OCI-LY1 (cell line): Measurements from ENCODE around the gene NLK.

Experiments used
- H2AFZ ChIP-seq: fragments of 200-600 bp; sonication (generic), shearing (Covaris generic); 2 replicates; pipeline ENCODE4 v1.6.0; 2014; ENCODE audit warnings: antibody characterized with exemption, mild to moderate bottlenecking, low read length
- H3F3A ChIP-seq: fragments of 200-600 bp; sonication (generic), shearing (Covaris generic); 2 replicates; pipeline ENCODE4 v1.6.0; 2014; ENCODE audit warnings: mild to moderate bottlenecking, antibody characterized with exemption, low read length, moderate library complexity; ENCODE audit not compliant: insufficient read depth
- H3K27ac ChIP-seq: fragments of 200-600 bp; sonication (generic); 2 replicates; pipeline ENCODE4 v1.5.1; 2014; ENCODE audit warnings: low read length, mixed run types, mild to moderate bottlenecking, low read depth; ENCODE audit not compliant: poor library complexity, severe bottlenecking
- H3K27me3 ChIP-seq: fragments of 200-600 bp; sonication (generic); 2 replicates; pipeline ENCODE4 v1.6.0; 2014; ENCODE audit warnings: antibody characterized with exemption, mild to moderate bottlenecking, low read length, moderate library complexity; ENCODE audit not compliant: insufficient read depth
- H3K36me3 ChIP-seq: fragments of 200-600 bp; sonication (generic); 2 replicates; pipeline ENCODE4 v1.6.1; 2014; ENCODE audit warnings: mild to moderate bottlenecking, antibody characterized with exemption, low read length, moderate library complexity, mixed read lengths; ENCODE audit not compliant: insufficient read depth
- H3K4me1 ChIP-seq: fragments of 200-600 bp; sonication (generic); 2 replicates; pipeline ENCODE4 v1.5.1; 2014; ENCODE audit warnings: mild to moderate bottlenecking, low read length, moderate library complexity; ENCODE audit not compliant: insufficient read depth, severe bottlenecking
- H3K4me2 ChIP-seq: fragments of 200-600 bp; sonication (generic), shearing (Covaris generic); 2 replicates; pipeline ENCODE4 v1.6.1; 2014; ENCODE audit warnings: low read length
- H3K4me3 ChIP-seq: fragments of 200-600 bp; sonication (generic); 2 replicates; pipeline ENCODE4 v1.5.1; 2014; ENCODE audit warnings: low read length, low read depth, mild to moderate bottlenecking, mixed read lengths; ENCODE audit not compliant: poor library complexity, severe bottlenecking
- H3K79me2 ChIP-seq: fragments of 200-600 bp; shearing (Covaris generic); 2 replicates; pipeline ENCODE4 v1.6.1; 2016; ENCODE audit warnings: mixed run types, low read length, mixed read lengths; ENCODE audit not compliant: insufficient read depth
- H3K9ac ChIP-seq: fragments of 200-600 bp; sonication (generic), shearing (Covaris generic); 2 replicates; pipeline ENCODE4 v1.6.1; 2014; ENCODE audit warnings: mild to moderate bottlenecking, low read length, mixed read lengths
- H3K9me2 ChIP-seq: fragments of 200-600 bp; sonication (generic), shearing (Covaris generic); 2 replicates; pipeline ENCODE4 v1.6.1; 2014; ENCODE audit warnings: low read depth, mild to moderate bottlenecking, low read length, mixed read lengths
- H3K9me3 ChIP-seq: fragments of 200-600 bp; shearing (Covaris generic); 2 replicates; pipeline ENCODE4 v1.6.1; 2014; ENCODE audit warnings: low read length, mixed read lengths
- H4K20me1 ChIP-seq: fragments of 200-600 bp; sonication (generic), shearing (Covaris generic); 2 replicates; pipeline ENCODE4 v1.6.0; 2016; ENCODE audit warnings: mild to moderate bottlenecking, low read length; ENCODE audit not compliant: insufficient read depth
- EZH2 ChIP-seq: fragments of 200-600 bp; sonication (generic), shearing (Covaris generic); IDR thresholded peaks from 2 replicates; pipeline ENCODE4 v1.8.0; 2017; ENCODE audit warnings: borderline replicate concordance, mixed run types, mild to moderate bottlenecking, antibody characterized with exemption, low read length, moderate library complexity, mixed read lengths
- TF ChIP-seq, protein P1 (sequence below): fragments of 200-600 bp; sonication (generic), shearing (Covaris generic); IDR thresholded peaks from 2 replicates; pipeline ENCODE4 v1.5.1; 2017; ENCODE audit warnings: mild to moderate bottlenecking, antibody characterized with exemption, low read length, moderate library complexity, mixed read lengths

Gene NLK

DNA sequence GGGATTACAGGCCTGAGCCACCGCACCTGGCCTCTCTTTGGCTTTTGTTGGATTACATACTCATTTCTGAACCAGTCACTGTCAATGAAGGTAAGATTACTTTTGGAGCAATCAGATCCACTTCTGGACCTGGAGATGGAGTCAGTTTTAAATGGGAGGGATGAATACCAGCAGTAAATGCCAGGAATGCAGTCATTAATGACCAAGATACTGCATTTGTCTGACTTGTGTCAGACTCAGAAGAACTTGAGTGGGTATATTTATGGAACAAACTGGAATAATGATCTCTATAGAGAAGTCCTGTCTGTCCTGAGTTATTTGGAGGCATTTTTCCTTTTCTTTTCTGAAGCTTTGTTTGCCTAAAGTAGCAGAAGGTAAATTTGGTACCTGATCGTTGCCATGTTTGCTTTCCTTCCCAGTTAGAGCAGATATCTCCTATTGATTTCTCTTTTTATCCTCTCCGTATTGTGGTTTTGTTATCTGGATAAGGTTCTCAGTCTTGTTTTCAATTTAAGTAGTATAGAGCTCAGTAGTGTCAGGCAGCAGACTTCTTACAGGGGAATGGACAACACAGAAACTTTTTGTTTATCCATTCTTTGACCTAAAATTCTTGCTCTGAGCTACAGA, 10.7 kb downstream of the NLK start:
- no peaks in the 10 kb centered on the region for H3K9me2 ChIP-seq
- no peaks in the 10 kb centered on the region for H3F3A ChIP-seq
- no peak overlapping the region for H2AFZ ChIP-seq
- no peaks in the 10 kb centered on the region for H3K27me3 ChIP-seq
- H3K4me1 ChIP-seq = peaks cover 63% of the 10 kb centered on the region
- no peak for TF ChIP-seq EZH2
- TF ChIP-seq, protein P1, sequence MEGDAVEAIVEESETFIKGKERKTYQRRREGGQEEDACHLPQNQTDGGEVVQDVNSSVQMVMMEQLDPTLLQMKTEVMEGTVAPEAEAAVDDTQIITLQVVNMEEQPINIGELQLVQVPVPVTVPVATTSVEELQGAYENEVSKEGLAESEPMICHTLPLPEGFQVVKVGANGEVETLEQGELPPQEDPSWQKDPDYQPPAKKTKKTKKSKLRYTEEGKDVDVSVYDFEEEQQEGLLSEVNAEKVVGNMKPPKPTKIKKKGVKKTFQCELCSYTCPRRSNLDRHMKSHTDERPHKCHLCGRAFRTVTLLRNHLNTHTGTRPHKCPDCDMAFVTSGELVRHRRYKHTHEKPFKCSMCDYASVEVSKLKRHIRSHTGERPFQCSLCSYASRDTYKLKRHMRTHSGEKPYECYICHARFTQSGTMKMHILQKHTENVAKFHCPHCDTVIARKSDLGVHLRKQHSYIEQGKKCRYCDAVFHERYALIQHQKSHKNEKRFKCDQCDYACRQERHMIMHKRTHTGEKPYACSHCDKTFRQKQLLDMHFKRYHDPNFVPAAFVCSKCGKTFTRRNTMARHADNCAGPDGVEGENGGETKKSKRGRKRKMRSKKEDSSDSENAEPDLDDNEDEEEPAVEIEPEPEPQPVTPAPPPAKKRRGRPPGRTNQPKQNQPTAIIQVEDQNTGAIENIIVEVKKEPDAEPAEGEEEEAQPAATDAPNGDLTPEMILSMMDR = no peak
- H3K4me3 ChIP-seq = no peak overlapping the region
- peaks cover 6% of the 10 kb centered on the region; the same call in 1 of the 2 replicates for H3K36me3 ChIP-seq
- H3K9ac ChIP-seq = no peak overlapping the region
- H4K20me1 ChIP-seq = no peaks in the 10 kb centered on the region
- H3K79me2 ChIP-seq = peaks cover 96% of the 10 kb centered on the region
- H3K9me3 ChIP-seq = no peaks in the 10 kb centered on the region
- H3K4me2 ChIP-seq = peak overlapping the region; percentile 11; the same call in 1 of the 2 replicates
- H3K27ac ChIP-seq = peak overlapping the region; percentile 22

DNA sequence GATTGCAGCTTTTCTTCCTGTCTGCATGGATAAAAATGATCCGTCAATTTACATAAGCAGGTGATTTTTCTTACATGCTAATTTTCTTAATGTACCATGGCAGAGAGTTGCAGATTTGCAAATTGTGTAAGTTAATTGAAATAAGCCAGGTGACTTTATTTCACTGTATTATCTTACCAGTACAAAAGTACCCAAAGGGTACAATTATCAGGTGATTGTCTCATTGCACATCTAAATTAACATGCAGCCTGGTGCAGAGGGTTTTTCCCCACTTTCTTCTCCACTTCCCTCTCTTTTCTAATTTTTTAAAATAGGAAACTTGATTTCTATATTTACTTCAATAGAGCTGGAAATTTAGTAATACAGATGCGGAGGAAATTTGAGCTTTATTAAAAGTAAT, 11.2 kb downstream of the NLK start:
- Histone ChIP-seq H3K4me1 (peaks cover 62% of the 10 kb centered on the region), H3K36me3 (peaks cover 3% of the 10 kb centered on the region; the same call in 1 of the 2 replicates), H2AFZ (no peak overlapping the region), H3K27ac (peak overlapping the region; percentile 22), H3K4me2 (peak overlapping the region; percentile 11; the same call in 1 of the 2 replicates), H3K9me2 (no peaks in the 10 kb centered on the region), H3F3A (no peaks in the 10 kb centered on the region), H3K9me3 (no peaks in the 10 kb centered on the region), H3K27me3 (no peaks in the 10 kb centered on the region), H4K20me1 (no peaks in the 10 kb centered on the region), H3K4me3 (no peak overlapping the region), H3K9ac (no peak overlapping the region), H3K79me2 (peaks cover 96% of the 10 kb centered on the region)
- no peak for TF ChIP-seq EZH2
- TF ChIP-seq, protein P1 = no peak

DNA sequence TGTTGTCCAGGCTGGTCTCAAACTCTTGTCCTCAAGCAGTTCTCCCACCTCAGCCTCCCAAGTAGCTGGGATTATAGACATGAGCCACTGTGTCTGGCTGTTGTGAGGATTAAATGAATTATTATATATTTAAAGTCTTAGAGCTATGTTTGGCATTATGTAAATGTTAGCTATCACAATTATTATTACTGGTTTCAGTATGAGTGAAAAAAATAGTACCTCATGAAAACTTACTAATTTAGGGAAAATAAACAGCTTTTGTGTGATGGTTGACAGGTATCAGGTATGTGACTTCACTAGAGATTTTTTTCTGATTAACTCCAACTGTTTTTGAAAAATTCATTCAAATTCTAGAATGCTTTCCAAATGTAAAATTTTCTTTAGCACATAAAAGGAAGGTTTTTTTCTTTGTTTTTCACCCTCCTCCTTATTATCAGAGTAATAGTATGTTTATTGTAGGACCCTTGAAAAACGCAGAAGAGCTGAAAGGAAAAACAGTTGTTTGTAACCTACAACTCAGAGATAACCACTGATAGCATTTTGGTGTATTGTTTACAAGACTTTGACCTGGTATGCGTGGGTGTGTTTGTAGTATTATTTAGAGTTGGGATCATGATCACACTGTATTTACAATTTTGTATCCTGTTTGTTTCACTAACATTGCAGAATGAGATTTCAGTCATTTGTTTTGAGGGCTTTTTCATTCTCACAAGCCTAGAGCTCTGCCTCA, 13.2 kb downstream of the NLK start:
- no peak overlapping the region for H3K9ac ChIP-seq
- TF ChIP-seq, protein P1 = no peak
- TF ChIP-seq EZH2 = no peak
- no peaks in the 10 kb centered on the region for H3F3A ChIP-seq
- H4K20me1 ChIP-seq = no peaks in the 10 kb centered on the region
- peaks cover 62% of the 10 kb centered on the region for H3K4me1 ChIP-seq
- no peak overlapping the region for H3K27ac ChIP-seq
- no peak overlapping the region for H3K4me2 ChIP-seq
- peaks cover 98% of the 10 kb centered on the region for H3K79me2 ChIP-seq
- no peaks in the 10 kb centered on the region for H3K36me3 ChIP-seq
- no peaks in the 10 kb centered on the region for H3K9me2 ChIP-seq
- H3K9me3 ChIP-seq = no peaks in the 10 kb centered on the region
- H3K27me3 ChIP-seq = no peaks in the 10 kb centered on the region
- no peak overlapping the region for H2AFZ ChIP-seq
- H3K4me3 ChIP-seq = no peak overlapping the region
